Neural crest cell (in vitro differentiated cells): ENCODE results near the gene SCIN. TPM values are rescaled to one million over a fixed set of nuclear protein-coding genes. Genes with fewer than 3 reads are reported as not detected.

Source experiments
- DNase-seq: peaks from one replicate; pipeline ENCODE4 v3.0.0; 2021; ENCODE audit warnings: low read depth, mixed read lengths, low spot score
- H3K27ac Mint-ChIP-seq: one replicate; pipeline ENCODE4 v1.8.0; 2021; ENCODE audit warnings: mild to moderate bottlenecking, mixed read lengths; ENCODE audit not compliant: unreplicated experiment
- H3K27me3 Mint-ChIP-seq: 2 replicates; pipeline ENCODE4 v1.8.0; 2021; ENCODE audit warnings: low read depth, mild to moderate bottlenecking, mixed read lengths
- H3K36me3 Mint-ChIP-seq: 2 replicates; pipeline ENCODE4 v1.8.0; 2021; ENCODE audit warnings: low read depth, mild to moderate bottlenecking, mixed read lengths
- H3K4me1 Mint-ChIP-seq: 2 replicates; pipeline ENCODE4 v1.8.0; 2021; ENCODE audit warnings: mixed read lengths
- H3K4me3 Mint-ChIP-seq: one replicate; pipeline ENCODE4 v1.8.0; 2021; ENCODE audit warnings: mild to moderate bottlenecking, mixed read lengths
- H3K9me3 Mint-ChIP-seq: 2 replicates; pipeline ENCODE4 v1.8.0; 2021; ENCODE audit warnings: mixed read lengths
- total RNA-seq: library from RNA; stranded (reverse); gene quantifications from 2 replicates; pipeline ENCODE4 v1.2.1, GENCODE V29; 2021
- TF ChIP-seq, protein P1 (sequence below): fragments of 200-600 bp; sonication (generic); conservative IDR thresholded peaks from 2 replicates; pipeline ENCODE4 v1.5.0; 2021; ENCODE audit warnings: antibody characterized with exemption, mild to moderate bottlenecking

Gene SCIN
- total RNA-seq, 1 donor from 2014 or later, result not detected

DNA sequence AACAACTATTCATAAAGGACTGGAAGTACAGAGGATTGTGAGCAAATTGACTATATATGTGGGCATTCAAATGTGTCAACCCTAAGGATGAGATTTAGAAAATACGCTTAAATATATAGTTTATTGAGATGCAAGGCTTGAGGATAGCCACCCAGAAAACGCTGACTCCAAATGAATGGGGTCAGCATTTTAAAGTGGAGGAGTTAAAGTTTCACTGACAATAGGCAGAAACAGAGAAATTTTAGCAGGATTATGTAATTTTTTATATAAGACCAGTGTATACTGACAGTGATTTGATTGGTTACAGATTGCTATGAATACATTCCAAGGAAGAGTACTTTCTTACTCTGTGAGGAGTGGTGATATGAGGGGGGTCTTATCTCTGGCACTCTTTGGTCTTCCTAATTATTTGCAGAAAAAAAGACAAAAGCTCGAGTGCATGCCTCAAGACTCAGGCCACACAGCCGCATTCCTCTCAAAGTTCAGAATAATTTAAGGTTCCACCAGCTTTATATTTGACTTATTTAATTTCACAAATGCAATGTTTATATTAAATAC is 78.3 kb downstream of the SCIN start:
- H3K4me1 Mint-ChIP-seq, result no peaks in the 10 kb centered on the region
- H3K9me3 Mint-ChIP-seq, result no peaks in the 10 kb centered on the region
- H3K36me3 Mint-ChIP-seq, result no peaks in the 10 kb centered on the region
- H3K27me3 Mint-ChIP-seq, result no peaks in the 10 kb centered on the region
- H3K4me3 Mint-ChIP-seq, result no peak overlapping the region
- TF ChIP-seq, protein P1, sequence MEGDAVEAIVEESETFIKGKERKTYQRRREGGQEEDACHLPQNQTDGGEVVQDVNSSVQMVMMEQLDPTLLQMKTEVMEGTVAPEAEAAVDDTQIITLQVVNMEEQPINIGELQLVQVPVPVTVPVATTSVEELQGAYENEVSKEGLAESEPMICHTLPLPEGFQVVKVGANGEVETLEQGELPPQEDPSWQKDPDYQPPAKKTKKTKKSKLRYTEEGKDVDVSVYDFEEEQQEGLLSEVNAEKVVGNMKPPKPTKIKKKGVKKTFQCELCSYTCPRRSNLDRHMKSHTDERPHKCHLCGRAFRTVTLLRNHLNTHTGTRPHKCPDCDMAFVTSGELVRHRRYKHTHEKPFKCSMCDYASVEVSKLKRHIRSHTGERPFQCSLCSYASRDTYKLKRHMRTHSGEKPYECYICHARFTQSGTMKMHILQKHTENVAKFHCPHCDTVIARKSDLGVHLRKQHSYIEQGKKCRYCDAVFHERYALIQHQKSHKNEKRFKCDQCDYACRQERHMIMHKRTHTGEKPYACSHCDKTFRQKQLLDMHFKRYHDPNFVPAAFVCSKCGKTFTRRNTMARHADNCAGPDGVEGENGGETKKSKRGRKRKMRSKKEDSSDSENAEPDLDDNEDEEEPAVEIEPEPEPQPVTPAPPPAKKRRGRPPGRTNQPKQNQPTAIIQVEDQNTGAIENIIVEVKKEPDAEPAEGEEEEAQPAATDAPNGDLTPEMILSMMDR, result no peak
- no peak for DNase-seq
- no peak overlapping the region for H3K27ac Mint-ChIP-seq

- TF ChIP-seq, protein P1, result no peak
- H3K36me3 Mint-ChIP-seq, result no peaks in the 10 kb centered on the region
- H3K4me1 Mint-ChIP-seq, result no peaks in the 10 kb centered on the region
- H3K27ac Mint-ChIP-seq, result no peak overlapping the region
- H3K4me3 Mint-ChIP-seq, result no peak overlapping the region
- no peaks in the 10 kb centered on the region for H3K9me3 Mint-ChIP-seq
- H3K27me3 Mint-ChIP-seq, result no peaks in the 10 kb centered on the region
- no peak for DNase-seq
Measured at GRCh38 chr7:12649348-12649747, 78.8 kb downstream of the SCIN start.

- no peak for DNase-seq
- Mint-ChIP-seq H3K9me3 (no peaks in the 10 kb centered on the region), H3K4me1 (no peaks in the 10 kb centered on the region), H3K27ac (no peak overlapping the region), H3K4me3 (no peak overlapping the region), H3K27me3 (no peaks in the 10 kb centered on the region), H3K36me3 (no peaks in the 10 kb centered on the region)
- TF ChIP-seq, protein P1, result no peak
Measured at GRCh38 chr7:12650080-12650479, 79.6 kb downstream of the SCIN start.

DNA sequence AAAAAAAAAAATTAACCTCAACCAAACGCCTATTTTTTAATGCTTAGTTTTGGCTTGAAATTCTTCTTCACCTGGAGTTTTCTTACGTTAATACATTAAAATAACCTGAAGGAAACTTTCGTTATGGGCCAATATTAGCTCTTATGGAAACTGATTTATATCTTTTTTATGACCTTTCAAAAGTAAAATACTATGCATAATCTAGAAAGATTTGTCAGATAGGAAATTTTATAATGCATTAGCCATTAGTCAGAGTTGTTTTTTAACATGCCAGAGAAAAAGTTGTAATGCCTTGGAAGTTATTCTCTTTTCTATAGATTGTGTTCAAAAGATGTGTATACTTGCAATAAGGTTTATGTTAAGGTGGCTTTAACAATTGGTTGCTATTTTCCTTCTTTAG is 82.6 kb downstream of the SCIN start:
- no peaks in the 10 kb centered on the region for H3K27me3 Mint-ChIP-seq

DNA sequence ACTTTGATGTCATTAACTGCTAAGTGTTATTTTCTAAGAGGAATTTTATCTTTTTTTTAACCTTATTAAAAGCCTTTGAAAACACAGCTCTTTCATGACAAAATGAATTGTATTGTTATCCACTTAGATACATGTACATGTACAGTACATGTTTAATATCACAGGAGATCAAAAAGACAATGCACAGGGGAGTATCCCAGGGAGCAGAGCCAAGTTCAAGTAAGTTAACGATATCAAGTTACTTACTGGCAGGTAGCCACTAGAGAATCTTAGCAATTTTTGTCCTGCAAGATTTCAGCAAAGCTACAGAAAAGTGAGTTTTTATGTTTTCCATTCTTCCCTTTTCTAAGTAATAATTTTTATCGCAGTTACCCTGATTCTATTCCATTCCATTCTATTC is 83.0 kb downstream of the SCIN start:
- H3K27me3 Mint-ChIP-seq, result no peaks in the 10 kb centered on the region
- H3K36me3 Mint-ChIP-seq, result no peaks in the 10 kb centered on the region
- no peak overlapping the region for H3K27ac Mint-ChIP-seq
- TF ChIP-seq, protein P1, result no peak
- no peak overlapping the region for H3K4me3 Mint-ChIP-seq
- H3K4me1 Mint-ChIP-seq, result no peaks in the 10 kb centered on the region
- DNase-seq, result no peak
- H3K9me3 Mint-ChIP-seq, result no peaks in the 10 kb centered on the region

More for the DNA sequence above, 82.6 kb downstream of the SCIN start:
- Mint-ChIP-seq H3K27ac (no peak overlapping the region), H3K4me3 (no peak overlapping the region), H3K9me3 (no peaks in the 10 kb centered on the region), H3K4me1 (no peaks in the 10 kb centered on the region), H3K36me3 (no peaks in the 10 kb centered on the region)
- TF ChIP-seq, protein P1, result no peak
- no peak for DNase-seq
